ENCODE data around the gene LTBP3. TPM values are rescaled to one million over a fixed set of nuclear protein-coding genes. Genes with fewer than 3 reads are reported as not detected.
"Not testable (repeated sequence)": the region's sequence is repeated elsewhere in the genome, so short reads cannot be mapped to it uniquely, and the experiment has no call there.

LTBP3 gene
- polyA plus RNA-seq, 3 donors: 88.3 to 101 (median 89.4) TPM

DNA sequence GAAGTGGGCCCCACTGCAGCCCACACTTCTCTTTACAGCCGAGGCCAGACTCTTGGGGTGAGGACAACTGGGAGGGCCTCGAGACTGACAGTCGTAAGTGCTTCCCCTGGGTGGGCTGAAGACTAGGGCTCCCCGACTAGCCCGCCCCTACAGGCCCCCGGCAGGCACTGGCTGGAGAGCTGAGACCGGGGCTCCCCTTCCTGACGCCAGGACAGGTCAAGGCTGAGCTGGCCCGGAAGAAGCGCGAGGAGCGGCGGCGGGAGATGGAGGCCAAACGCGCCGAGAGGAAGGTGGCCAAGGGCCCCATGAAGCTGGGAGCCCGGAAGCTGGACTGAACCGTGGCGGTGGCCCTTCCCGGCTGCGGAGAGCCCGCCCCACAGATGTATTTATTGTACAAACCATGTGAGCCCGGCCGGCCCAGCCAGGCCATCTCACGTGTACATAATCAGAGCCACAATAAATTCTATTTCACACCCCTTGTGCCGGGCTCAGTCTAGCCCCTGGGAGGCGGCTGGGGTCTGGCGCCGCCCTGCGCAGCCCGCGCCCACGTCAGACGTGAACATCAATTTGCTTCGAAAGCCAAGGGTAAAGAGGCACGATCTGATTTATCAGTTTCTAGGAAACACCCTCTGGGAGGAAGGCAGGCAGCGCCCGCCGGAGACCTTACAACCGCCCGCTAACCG, 19.8 kb downstream of the LTBP3 start:
- DNase-seq (ENCODE audit: low read depth in 3 of 3, low spot score in 2 of 3): no peak

DNA sequence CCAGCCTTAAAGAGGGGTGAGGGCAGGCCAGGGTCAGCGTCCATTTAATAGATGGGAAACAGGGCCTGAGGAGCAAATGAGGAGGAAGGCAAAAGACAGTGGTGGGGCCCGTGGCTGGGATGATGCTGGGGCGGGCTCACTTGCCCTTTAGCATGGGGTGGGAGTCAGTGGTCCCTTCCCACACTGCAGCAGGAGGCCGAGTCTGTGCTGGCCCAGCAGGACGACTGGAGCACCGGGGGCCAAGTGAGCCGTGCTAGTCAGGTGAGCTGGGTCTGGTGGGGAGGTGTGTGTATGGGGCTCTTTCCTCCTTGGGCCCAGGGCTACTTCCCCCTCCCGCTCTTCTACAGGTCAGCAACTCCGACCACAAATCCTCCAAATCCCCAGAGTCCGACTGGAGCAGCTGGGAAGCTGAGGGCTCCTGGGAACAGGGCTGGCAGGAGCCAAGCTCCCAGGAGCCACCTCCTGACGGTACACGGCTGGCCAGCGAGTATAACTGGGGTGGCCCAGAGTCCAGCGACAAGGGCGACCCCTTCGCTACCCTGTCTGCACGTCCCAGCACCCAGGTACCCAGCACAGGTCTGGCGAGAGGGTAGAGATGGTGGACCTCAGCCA, 20.4 kb downstream of the LTBP3 start:
- no peak for DNase-seq (ENCODE audit: low read depth in 3 of 3, low spot score in 2 of 3)

DNA sequence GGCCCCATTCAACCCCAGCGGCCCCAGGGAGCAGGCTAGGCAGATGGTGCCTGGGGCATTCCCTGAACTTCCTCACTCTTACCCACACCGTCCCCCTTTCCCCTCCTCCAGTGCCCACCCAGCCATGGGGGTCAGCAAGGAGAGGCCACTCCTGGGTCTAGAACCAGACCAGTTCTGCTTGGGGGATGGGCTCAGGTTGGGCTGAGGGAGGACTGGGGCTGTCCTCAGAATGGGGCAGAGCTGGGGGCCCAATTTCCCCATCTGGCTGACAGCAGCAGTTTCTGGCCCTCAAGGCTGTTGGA, 20.9 kb downstream of the LTBP3 start:
- no peak for DNase-seq (ENCODE audit: low read depth in 3 of 3, low spot score in 2 of 3)

DNA sequence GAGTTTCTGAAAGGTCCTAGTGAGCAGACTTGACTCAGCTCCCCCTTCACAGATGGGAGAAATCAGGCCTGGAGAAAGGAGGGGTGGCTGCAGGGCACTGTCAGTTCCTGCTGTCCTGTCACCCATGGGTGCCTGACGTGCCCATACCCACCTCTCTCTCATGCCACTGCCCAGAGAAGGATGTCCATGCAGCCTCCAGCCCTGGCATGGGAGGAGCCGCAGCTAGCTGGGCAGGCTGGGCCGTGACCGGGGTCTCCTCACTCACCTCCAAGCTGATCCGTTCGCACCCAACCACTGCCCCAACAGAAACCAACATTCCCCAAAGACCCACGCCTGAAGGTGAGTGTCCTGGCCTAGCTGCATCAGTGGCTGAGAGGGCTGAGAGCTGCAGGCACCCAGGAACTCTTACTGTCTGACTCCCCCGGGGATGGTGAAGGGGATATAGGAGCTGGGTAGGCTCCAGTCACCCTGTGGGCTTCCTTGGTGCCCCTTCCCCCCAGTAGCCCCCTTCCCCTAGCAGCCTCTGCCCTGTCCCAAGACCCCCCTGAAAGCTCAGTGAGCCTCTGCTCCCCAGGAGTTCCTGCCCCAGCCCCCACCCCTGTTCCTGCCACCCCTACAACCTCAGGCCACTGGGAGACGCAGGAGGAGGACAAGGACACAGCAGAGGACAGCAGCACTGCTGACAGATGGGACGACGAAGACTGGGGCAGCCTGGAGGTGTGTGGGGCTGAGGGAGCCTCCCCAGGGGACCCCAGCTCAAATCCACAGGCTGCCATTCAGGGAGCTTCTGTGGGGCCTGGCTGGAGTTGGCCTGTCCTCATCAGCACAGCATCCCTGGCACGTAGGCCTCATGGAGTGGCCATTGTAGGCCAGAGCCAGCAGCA, 21.5 kb downstream of the LTBP3 start:
- no peak for DNase-seq (ENCODE audit: low read depth in 3 of 3, low spot score in 2 of 3)

DNA sequence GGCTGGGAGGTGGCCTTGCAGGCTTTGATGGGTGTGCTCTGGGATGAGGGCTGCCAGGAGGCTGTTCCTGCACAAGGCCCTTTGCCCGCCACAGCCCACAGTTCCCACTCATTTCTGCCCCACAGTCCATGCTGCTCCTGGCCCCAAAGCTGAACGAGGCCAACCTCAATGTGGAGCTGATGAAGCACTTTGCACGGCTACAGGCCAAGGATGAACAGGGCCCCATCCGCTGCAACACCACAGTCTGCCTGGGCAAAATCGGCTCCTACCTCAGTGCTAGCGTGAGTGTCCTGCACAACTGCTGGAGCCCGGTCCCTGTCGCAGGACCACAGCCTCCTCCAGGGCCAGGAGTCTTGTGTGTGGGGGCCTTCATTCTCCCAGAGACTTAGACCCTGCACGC, 23.1 kb downstream of the LTBP3 start:
- no peak for DNase-seq (ENCODE audit: low read depth in 3 of 3, low spot score in 2 of 3)

DNA sequence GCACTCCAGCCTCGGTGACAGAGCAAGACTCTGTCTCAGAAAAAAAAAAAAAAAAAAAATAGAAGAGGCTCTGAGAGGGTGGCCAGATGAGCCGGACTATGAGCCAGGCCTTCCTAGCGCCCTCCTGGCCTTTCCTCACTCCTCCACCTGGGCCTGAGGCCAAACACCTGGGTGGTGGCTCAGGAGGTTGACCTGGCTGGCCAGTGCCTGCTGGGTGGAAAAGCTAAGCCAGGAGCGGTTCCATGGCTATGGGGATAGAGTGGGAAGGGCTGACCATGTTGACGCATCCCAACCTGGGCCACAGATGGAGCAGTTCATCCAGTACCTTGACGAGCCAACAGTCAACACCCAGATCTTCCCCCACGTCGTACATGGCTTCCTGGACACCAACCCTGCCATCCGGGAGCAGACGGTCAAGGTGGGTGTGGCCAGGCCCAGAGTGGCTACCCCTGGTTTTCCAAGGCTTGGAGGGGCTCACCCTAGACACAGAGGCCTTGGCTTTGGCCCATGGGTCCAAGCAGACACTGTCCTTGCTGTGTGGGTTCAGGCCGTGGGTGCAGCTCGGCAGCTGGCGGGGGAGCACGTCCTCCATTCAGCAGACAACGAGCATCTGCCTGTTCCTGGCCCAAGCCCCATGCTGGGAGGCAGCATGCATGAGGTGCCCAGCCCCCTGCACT, 25.6 kb downstream of the LTBP3 start:
- DNase-seq (ENCODE audit: low read depth in 3 of 3, low spot score in 2 of 3): no peak

DNA sequence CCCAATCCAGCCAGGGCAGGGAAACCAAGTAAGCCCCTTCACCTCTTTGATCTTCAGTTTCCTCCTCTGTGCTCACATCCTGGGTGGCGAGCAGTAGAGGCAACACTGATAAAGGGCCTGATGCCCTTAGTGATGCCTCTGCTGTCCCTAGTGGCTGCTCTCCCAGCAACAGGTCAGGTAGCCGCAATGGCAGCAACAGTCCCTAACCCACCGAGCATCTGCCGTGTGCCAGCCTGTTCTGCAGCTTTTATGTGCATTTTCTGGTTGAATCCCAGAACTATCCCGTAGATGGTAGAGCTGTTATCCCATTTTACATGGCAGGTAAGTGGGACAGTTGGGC, 28.0 kb downstream of the LTBP3 start:
- no peak for DNase-seq (ENCODE audit: low read depth in 3 of 3, low spot score in 2 of 3)

DNA sequence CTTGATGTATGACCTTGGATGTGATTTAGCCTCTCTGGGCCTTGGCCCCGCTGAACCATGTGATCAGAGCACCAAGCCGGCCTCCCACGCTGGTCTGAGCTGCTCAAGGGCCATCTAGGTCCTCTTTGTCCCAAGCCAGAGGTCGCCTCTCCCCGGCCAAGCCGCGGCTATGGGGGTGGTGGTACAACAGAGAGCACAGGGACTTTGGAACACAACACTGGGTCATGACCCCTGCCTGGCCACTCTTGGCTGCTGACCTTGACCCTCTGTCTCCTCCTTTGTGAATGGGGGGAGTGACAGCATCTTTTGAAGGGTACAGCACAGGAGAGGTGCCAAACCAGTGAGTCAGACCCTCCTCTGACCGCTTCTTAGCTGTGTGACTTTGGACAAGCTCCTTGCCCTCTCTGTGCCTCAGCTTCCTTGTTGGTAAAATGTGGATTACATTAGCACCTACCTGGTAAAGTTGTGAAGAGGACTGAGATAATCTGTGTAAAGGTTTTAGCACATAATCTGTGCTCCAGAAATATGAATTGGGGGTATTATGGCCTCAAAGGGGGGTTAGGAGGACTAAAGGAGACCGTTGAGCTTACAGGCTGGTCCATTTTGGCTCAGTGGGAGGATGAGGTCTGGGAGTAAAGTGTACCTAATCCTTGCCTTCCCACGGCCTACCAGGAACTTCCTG, 28.5 kb downstream of the LTBP3 start:
- no peak for DNase-seq (ENCODE audit: low read depth in 3 of 3, low spot score in 2 of 3)

DNA sequence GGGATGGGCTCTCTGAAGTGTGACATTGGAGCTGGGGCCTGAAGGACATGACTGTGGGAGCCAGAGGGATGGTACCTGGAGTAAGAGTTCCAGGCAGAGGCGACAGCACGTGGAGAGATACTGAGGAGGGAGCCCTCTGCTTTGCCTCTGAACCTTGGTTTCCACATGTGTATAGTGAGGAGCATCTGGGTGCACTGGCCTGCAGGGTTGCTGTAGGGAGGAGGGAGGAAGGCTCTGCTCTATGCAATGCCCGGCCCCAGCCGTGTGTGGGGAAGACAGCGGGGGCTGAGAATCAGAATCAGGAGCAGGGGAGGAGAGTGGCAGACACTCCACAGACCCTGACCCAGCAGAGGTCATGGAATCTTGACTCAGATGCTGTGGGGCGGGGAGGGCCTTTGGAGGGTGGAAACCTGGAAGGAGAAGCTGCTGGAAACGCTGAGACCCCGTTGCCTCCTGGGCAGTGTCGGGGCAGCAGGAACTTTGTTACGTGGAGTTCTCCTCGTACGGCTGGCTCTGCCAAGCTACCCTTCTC, 29.3 kb downstream of the LTBP3 start:
- no peak for DNase-seq (ENCODE audit: low read depth in 3 of 3, low spot score in 2 of 3)

DNA sequence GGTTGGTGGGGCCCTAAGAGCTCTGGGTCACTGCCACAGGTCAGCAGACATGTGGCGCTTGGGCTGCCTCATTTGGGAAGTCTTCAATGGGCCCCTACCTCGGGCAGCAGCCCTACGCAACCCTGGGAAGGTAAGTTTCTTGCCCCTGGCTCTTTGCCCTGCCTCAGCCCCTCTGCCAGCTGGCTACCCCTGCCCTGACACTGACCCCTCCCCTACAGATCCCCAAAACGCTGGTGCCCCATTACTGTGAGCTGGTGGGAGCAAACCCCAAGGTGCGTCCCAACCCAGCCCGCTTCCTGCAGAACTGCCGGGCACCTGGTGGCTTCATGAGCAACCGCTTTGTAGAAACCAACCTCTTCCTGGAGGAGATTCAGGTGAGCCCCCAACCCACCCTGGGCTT, 31.4 kb downstream of the LTBP3 start:
- DNase-seq (ENCODE audit: low read depth in 3 of 3, low spot score in 2 of 3): no peak

DNA sequence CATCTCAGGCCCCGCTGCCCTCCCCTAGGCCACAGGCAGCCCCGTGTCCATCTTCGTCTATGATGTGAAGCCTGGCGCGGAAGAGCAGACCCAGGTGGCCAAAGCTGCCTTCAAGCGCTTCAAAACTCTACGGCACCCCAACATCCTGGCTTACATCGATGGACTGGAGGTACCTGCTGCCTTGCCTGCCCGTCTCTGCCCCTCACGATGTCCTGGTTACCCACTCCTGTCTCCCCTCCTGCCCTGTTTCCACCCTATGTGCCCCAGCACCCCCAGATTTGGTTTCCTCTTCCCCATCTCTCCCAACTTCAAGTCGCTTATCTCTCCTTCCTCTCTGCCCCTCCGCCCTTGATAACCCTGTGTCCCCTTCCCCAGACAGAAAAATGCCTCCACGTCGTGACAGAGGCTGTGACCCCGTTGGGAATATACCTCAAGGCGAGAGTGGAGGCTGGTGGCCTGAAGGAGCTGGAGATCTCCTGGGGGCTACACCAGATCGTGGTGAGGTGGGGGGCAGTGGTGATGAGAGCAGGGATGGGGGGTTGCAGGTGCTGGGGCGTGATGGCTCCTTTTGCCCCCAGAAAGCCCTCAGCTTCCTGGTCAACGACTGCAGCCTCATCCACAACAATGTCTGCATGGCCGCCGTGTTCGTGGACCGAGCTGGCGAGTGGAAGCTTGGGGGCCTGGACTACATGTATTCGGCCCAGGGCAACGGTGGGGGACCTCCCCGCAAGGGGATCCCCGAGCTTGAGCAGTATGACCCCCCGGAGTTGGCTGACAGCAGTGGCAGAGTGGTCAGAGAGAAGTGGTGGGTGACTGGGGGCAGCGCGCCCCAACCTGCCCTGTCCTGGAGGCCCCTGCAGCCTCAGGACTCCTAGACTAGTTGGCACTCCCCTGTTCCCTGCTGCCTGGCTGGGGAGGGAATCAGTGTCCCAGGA, 32.3 kb downstream of the LTBP3 start:
- DNase-seq (ENCODE audit: low read depth in 3 of 3, low spot score in 2 of 3): no peak

DNA sequence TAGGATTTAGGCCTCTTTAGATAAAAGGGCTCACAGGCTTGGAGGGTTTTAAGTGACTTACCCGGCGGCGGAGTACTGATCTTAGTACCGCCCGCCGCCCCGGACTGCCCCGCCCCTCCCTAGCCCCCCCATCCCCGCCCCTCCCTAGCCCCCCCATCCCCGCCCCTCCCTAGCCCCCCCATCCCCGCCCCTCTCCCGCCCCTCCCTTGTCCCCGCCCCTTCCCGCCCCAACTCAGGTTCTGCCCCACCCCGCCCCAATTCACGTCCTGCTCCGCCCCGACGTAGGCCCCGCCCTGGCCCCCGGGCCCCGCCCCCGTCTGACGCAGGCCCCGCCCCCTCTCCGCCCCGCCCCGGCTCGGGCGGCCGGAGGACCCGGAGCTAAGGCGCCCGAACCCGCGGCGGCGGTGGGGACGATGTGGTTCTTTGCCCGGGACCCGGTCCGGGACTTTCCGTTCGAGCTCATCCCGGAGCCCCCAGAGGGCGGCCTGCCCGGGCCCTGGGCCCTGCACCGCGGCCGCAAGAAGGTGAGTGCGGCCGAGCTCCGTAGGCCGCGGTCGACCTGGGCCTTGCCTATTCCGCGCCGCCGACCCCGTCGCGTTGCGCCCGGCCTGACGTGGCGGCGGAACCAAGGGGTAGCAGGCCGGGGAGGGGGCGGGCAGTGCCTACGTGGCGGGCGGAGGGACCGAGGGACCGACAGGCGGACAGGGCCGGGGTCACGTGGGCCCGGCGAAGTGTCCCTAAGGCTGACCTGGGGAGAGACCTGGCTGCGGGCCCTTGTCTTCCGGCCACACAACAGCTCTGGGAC, 33.2 kb downstream of the LTBP3 start, which contains the start of gene SCYL1:
Gene SCYL1, plus strand, starts transcription at position 343 of the 805 bp plus-strand sequence. Its CDS starts 71 bp downstream, at position 414.
- peak in 2 of 3 donors; percentile 59 to 66 for DNase-seq (ENCODE audit: low read depth in 3 of 3, low spot score in 2 of 3)

DNA sequence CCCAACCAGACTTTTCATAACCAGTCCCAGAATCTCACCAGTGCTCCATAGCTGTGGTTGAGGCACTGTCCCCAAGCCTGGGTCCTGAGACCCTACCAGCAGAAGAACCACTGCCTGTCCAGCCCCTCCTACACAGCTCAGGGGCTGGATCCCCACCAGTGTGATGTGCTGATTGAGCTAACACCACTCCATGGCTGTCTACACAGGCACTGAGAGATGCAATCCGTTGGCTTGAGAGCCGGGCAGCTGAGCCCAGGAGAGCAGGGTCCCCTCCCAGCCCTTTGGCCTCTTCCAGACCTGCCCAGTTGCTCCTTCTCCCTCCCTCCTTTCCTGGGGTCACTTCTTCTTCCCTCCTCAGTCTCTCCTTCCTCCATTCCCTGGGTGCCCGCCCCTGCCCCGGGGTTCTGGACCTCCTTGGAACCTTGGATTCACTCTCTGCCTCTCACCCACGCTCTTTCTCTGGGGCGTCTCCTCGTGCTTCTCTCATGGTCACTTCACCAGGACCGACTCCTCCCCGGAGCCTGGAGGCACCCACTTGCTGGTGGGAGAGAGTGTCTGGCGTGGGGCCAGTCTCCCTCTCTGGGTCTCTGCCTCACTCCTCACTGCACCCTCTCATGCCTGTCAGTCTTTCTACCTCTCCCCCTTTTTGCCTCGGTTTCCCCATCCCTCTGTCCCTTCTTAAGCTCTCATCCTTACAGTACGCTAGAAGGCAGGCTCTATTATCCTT, 34.0 kb downstream of the LTBP3 start:
- DNase-seq (ENCODE audit: low read depth in 3 of 3, low spot score in 2 of 3): no peak

DNA sequence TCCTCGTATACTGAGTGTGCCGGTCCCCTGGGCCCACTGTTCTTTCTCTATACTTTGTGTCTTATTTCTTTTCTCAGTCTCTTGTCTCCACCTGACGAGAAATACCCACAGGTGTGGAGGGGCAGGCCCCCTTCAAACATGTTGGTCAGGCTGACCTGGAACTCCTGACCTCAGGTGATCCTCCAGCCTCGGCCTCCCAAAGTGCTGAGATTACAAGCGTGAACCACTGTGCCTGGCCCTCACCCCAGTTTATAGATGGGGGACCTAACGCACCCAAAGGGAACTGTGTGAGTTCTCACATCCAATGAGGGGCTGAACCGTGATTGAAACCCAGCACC, 34.6 kb downstream of the LTBP3 start:
- not testable (repeated sequence) for DNase-seq (ENCODE audit: low read depth in 3 of 3, low spot score in 2 of 3)

DNA sequence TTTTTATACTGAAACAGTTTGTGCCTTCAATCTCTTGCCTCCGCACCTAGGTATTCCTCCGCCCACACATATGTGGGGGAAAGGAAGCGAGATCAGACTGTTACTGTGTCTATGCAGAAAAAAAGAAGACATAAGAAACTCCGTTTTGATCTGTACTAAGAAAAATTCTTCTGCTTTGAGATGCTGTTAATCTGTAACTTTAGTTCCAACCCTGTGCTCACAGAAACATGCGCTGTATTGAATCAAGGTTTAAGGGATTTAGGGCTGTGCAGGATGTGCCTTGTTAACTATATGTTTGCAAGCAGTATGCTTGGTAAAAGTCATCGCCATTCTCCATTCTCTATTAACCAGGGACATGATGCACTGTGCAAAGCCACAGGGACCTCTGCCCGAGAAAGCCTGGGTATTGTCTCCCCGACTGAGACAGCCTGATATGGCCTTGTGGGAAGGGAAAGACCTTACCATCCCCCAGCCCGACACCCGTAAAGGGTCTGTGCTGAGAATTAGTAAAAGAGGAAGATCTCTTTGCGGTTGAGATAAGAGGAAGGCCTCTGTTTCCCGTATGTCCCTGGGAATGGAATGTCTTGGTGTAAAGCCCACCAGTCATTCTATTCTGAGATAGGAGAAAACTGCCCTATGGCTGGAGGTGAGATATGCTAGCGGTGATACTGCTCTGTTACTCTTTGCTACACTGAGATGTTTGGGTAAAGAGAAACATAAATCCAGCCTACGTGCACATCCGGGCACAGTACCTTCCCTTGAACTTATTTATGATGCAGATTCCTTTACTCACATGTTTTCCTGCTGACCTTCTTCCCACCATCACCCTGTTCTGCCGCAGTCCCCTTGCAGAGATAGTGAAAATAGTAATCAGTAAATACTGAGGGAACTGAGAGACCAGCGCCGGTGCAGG, 35.2 kb downstream of the LTBP3 start:
- DNase-seq (ENCODE audit: low read depth in 3 of 3, low spot score in 2 of 3): not testable (repeated sequence)

DNA sequence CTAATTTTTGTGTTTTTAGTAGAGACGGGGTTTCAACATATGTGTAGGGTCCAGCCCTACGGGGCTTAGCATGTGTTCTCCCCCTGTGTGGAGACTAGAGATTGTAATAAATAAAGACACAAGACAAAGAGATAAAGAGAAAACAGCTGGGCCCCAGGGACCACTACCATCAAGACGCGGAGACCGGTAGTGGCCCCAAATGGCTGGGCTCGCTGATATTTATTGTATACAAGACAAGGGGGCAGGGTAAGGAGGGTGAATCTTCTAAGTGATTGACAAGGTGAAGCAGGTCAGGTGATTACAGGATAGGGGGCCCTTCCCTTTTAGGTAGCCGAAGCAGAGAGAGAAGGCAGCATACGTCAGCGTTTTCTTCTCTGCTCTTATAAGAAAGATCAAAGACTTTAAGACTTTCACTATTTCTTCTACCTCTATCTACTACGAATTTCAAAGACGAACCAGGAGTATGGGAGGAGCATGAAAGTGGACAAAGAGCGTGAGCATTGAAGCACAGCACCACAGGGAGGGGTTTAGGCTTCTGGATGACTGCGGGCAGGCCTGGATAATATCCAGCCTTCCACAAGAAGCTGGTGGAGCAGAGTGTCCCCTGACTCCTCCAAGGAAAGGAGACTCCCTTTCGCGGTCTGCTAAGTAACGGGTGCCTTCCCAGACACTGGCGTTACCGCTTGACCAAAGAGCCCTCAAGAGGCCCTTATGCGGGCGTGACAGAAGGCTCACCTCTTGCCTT, 36.2 kb downstream of the LTBP3 start:
- DNase-seq (ENCODE audit: low read depth in 3 of 3, low spot score in 2 of 3): not testable (repeated sequence)

All from right renal cortex interstitium (tissue), 3 donors.